Eye (tissue), 1 donor: Measurements from ENCODE around the gene OR10V1.

Experiments
- DNase-seq: peaks from one replicate; pipeline ENCODE4 v3.0.0-alpha.2; 2015

Gene OR10V1

GRCh38 chr11:59713745-59714144 lies at the start of gene OR10V1:
OR10V1 (minus strand) TSS chr11:59713845; CDS start chr11:59713845, 0 bp downstream.
- no peak for DNase-seq

- no peak for DNase-seq
Measured at GRCh38 chr11:59761993-59762392, 48.3 kb upstream of the OR10V1 start.

GRCh38 chr11:59760771-59761170 lies 47.1 kb upstream of the OR10V1 start:
- DNase-seq: no peak

- DNase-seq: no peak
Measured at GRCh38 chr11:59759900-59760299, 46.3 kb upstream of the OR10V1 start.

GRCh38 chr11:59758401-59759037 lies 44.9 kb upstream of the OR10V1 start:
- no peak for DNase-seq

GRCh38 chr11:59756845-59757244 lies 43.2 kb upstream of the OR10V1 start:
- DNase-seq: no peak

- no peak for DNase-seq
Measured at GRCh38 chr11:59756558-59756840, 42.9 kb upstream of the OR10V1 start.

GRCh38 chr11:59755701-59756557 lies 42.3 kb upstream of the OR10V1 start:
- DNase-seq: peak; percentile 67

GRCh38 chr11:59754859-59755700 lies 41.4 kb upstream of the OR10V1 start, which contains the start of gene STX3:
STX3 (plus strand) TSS chr11:59755376; CDS start chr11:59755606, 230 bp downstream.
- peak; percentile 81 for DNase-seq

GRCh38 chr11:59754494-59754858 lies 40.8 kb upstream of the OR10V1 start:
- DNase-seq: no peak

GRCh38 chr11:59753650-59754493 lies 40.2 kb upstream of the OR10V1 start:
- peak; percentile 91 for DNase-seq

- DNase-seq: no peak
Measured at GRCh38 chr11:59746111-59746510, 32.5 kb upstream of the OR10V1 start.

GRCh38 chr11:59730896-59731565 lies 17.4 kb upstream of the OR10V1 start:
- DNase-seq: no peak

GRCh38 chr11:59729834-59730233 lies 16.2 kb upstream of the OR10V1 start:
- no peak for DNase-seq

- DNase-seq: no peak
Measured at GRCh38 chr11:59728913-59729312, 15.3 kb upstream of the OR10V1 start.

- DNase-seq: no peak
Measured at GRCh38 chr11:59728154-59728553, 14.5 kb upstream of the OR10V1 start.

GRCh38 chr11:59727426-59727825 lies 13.8 kb upstream of the OR10V1 start:
- DNase-seq: no peak

GRCh38 chr11:59724066-59724465 lies 10.4 kb upstream of the OR10V1 start:
- no peak for DNase-seq

- no peak for DNase-seq
Measured at GRCh38 chr11:59719556-59719955, 5.9 kb upstream of the OR10V1 start.

- no peak for DNase-seq
Measured at GRCh38 chr11:59716051-59716450, 2.4 kb upstream of the OR10V1 start.

GRCh38 chr11:59710136-59710847 lies 3.4 kb downstream of the OR10V1 start:
- DNase-seq: no peak
